ENCODE data around the gene MSRB1. TPM values are rescaled to one million over a fixed set of nuclear protein-coding genes. Genes with fewer than 3 reads are reported as not detected.

MSRB1 gene
- total and polyA plus RNA-seq, 2 of the 8 experiments (the other 6 are each of a cell fraction or from before 2014, with no cell fraction given): 28.2 to 51.4 TPM

- no peak overlapping the region for H3K4me3 ChIP-seq (ENCODE audit: extremely low read depth in 1 of 4, insufficient read depth in 2 of 4, low read depth in 3 of 4, low read length in 4 of 4)
- no peak overlapping the region for H2BK5ac ChIP-seq (ENCODE audit: low read depth, low read length)
- no peak overlapping the region for H3K18ac ChIP-seq (ENCODE audit: extremely low read depth, low read length)
- no peak overlapping the region for H2BK15ac ChIP-seq (ENCODE audit: low read length)
- no peak overlapping the region for H3K4ac ChIP-seq (replicated peaks; ENCODE audit: insufficient read length, low read depth, low read length)
- no peaks in the 10 kb centered on the region for H3K79me1 ChIP-seq (ENCODE audit: low read depth, low read length)
- H3K9ac ChIP-seq (replicated peaks in 1 of 4; ENCODE audit: extremely low read depth in 1 of 4, low read depth in 3 of 4, low read length in 3 of 4): no peak overlapping the region
- peaks cover 6% of the 10 kb centered on the region; the same call in 1 of the 2 replicates for H3K23me2 ChIP-seq (ENCODE audit: low read depth, low read length)
- no peak overlapping the region for H3K27ac ChIP-seq (ENCODE audit: low read depth, low read length)
- FAIRE-seq (no peak), DNase-seq (ENCODE audit: low read depth in 1 of 2, low spot score in 2 of 2) (no peak)
- peaks cover 0 to 2% (median 0%) of the 10 kb centered on the region in 4 experiments; a peak in 1 of 7 replicates for H3K27me3 ChIP-seq (replicated peaks in 1 of 4; ENCODE audit: control insufficient read depth in 3 of 4, extremely low read depth in 1 of 4, insufficient read depth in 3 of 4, low read length in 3 of 4)
- no peaks in the 10 kb centered on the region for H3K36me3 ChIP-seq (ENCODE audit: control insufficient read depth in 2 of 4, insufficient read depth in 4 of 4, low read length in 3 of 4)
- no peak overlapping the region for H2BK120ac ChIP-seq (replicated peaks; ENCODE audit: low read depth, low read length)
- no peak overlapping the region for H3K56ac ChIP-seq (replicated peaks; ENCODE audit: insufficient read length, low read depth, low read length)
- peaks cover 0 to 11% (median 6%) of the 10 kb centered on the region in 4 experiments; a peak in 5 of 7 replicates for H3K4me1 ChIP-seq (replicated peaks in 1 of 4; ENCODE audit: control insufficient read depth in 3 of 4, insufficient read depth in 4 of 4, low read length in 3 of 4)
- no peak overlapping the region for H2BK20ac ChIP-seq (ENCODE audit: low read length)
- H2AFZ ChIP-seq (ENCODE audit: low read length): no peak overlapping the region
- POLR2A ChIA-PET (ENCODE audit: partially characterized antibody): interaction anchor here (0.9 to 11.7 kb wide), 7 partner anchors 12 to 118 kb away, joined by 3 to 336 read pairs (median 3); partner anchors contain the start of genes FAHD1, HAGH, NDUFB10 and RNF151
- H3K23ac ChIP-seq (ENCODE audit: insufficient read length): no peak overlapping the region
- H2BK12ac ChIP-seq (ENCODE audit: low read depth, low read length): no peak overlapping the region
- H3K4me2 ChIP-seq (ENCODE audit: insufficient read depth in 1 of 2, low read depth in 2 of 2, low read length in 2 of 2): no peak overlapping the region
- CTCF ChIA-PET (ENCODE audit: partially characterized antibody): interaction anchor here (0.9 to 6.3 kb wide), 9 partner anchors 9 to 133 kb away, joined by 3 to 62 read pairs (median 4); partner anchors contain the start of gene RPL3L
- no peak overlapping the region for H4K5ac ChIP-seq (ENCODE audit: insufficient read length, low read depth, low read length)
- no peak overlapping the region for H2AK5ac ChIP-seq (ENCODE audit: low read depth, low read length)
- 93% methylated on average over 19 of the region's 21 CpGs; no CpG with 5 or more reads in 1 of the 2 experiments for WGBS, 2 experiments (ENCODE audit: extremely low coverage in 1 of 2, insufficient coverage in 1 of 2, insufficient read length in 1 of 2, insufficient replicate concordance in 2 of 2, low coverage in 1 of 2, low lambda C conversion rate in 2 of 2, missing lambda C conversion rate in 1 of 2)
- H4K20me1 ChIP-seq (replicated peaks in 1 of 2; ENCODE audit: control insufficient read depth in 1 of 2, insufficient read depth in 2 of 2, low read length in 2 of 2): peaks cover 0 to 4% of the 10 kb centered on the region in 2 experiments
- no peak overlapping the region for H3K14ac ChIP-seq (ENCODE audit: insufficient read length)
- H3K79me2 ChIP-seq (ENCODE audit: control insufficient read depth in 1 of 2, insufficient read depth in 2 of 2, low read length in 2 of 2): no peaks in the 10 kb centered on the region
- no peak overlapping the region for H4K91ac ChIP-seq (replicated peaks; ENCODE audit: insufficient read length, low read length)
- H4K8ac ChIP-seq (ENCODE audit: extremely low read depth, insufficient read depth, low read length): no peak overlapping the region
- no peaks in the 10 kb centered on the region for H3K9me3 ChIP-seq (ENCODE audit: insufficient read depth in 2 of 2, low read depth in 1 of 2, low read length in 1 of 2)
- TF ChIP-seq POU5F1 (IDR thresholded peaks at IDR 0.05; ENCODE audit: low read depth, low read length) (no peak), KDM1A (IDR thresholded peaks at IDR 0.05; ENCODE audit: borderline replicate concordance, low read length) (no peak), CEBPB (IDR thresholded peaks at IDR 0.05; ENCODE audit: low read depth, low read length) (no peak), E2F6 (IDR thresholded peaks at IDR 0.05) (no peak), YY1 (IDR thresholded peaks at IDR 0.05; ENCODE audit: low read depth, low read length) (no peak), CBX8 (IDR thresholded peaks at IDR 0.05; ENCODE audit: borderline replicate concordance, low read depth, low read length) (no peak), RNF2 (IDR thresholded peaks at IDR 0.05; ENCODE audit: borderline replicate concordance, low read depth, low read length, missing control alignments, poor library complexity, severe bottlenecking) (no peak)
Observed at GRCh38 chr16:1944612-1945199, 1.7 kb upstream of the MSRB1 start.

All from H1 (cell line).